K562 (cell line): ENCODE measurements around the gene MRM2. TPM values are rescaled to one million over a fixed set of nuclear protein-coding genes. Genes with fewer than 3 reads are reported as not detected.

ENCODE experiments used
- FOXO4 ChIP-seq: fragments of 450-650 bp; formaldehyde crosslinking; IDR thresholded peaks from 2 replicates; pipeline ENCODE4 v1.4.0; 2020; ENCODE audit warnings: mild to moderate bottlenecking, moderate library complexity
- NKRF ChIP-seq: fragments of 450-650 bp; IDR thresholded peaks from 2 replicates; pipeline ENCODE4 v1.6.1; 2016; ENCODE audit warnings: borderline replicate concordance
- NR0B1 ChIP-seq: fragments of 450-650 bp; IDR thresholded peaks from one replicate; pipeline ENCODE4 v1.6.1; 2018; ENCODE audit warnings: mild to moderate bottlenecking, moderate library complexity; ENCODE audit not compliant: partially characterized antibody
- NRF1 ChIP-seq, 2 experiments: fragments of 450-650 bp; IDR thresholded peaks in 1 of 2; conservative IDR thresholded peaks in 1 of 2; 2 replicates each; pipeline ENCODE4 v1.6.1; 2014; ENCODE audit warnings: mild to moderate bottlenecking in 2 of 2
- RBM17 ChIP-seq: fragments of 200-400 bp; formaldehyde crosslinking; IDR thresholded peaks from 2 replicates; pipeline ENCODE4 v1.6.1; 2017; ENCODE audit warnings: low read depth, mild to moderate bottlenecking, low read length, borderline replicate concordance
- SFPQ ChIP-seq: fragments of 200-400 bp; formaldehyde crosslinking; IDR thresholded peaks from 2 replicates; pipeline ENCODE4 v1.6.1; 2017; ENCODE audit warnings: mild to moderate bottlenecking, low read depth, low read length, moderate library complexity
- SRF ChIP-seq, 2 experiments: fragments of 250-450, 450-650 bp in 1 of 2; sonication (Bioruptor Pico) in 1 of 2; sonication (generic) in 1 of 2; formaldehyde crosslinking; IDR thresholded peaks; 2 replicates each; pipeline versions ENCODE4 v1.5.0 to v1.5.1; 2020 to 2022; ENCODE audit warnings: mild to moderate bottlenecking in 1 of 2, missing genetic modification reagents in 1 of 2
- ZFP30 ChIP-seq: fragments of 250-450 bp; sonication (Bioruptor Pico); IDR thresholded peaks from 2 replicates; pipeline ENCODE4 v1.8.0; 2022; ENCODE audit warnings: moderate library complexity, mild to moderate bottlenecking, inconsistent platforms, borderline replicate concordance
- ZMIZ1 ChIP-seq, 2 experiments: fragments of 150-350 bp in 1 of 2; IDR thresholded peaks; 2 replicates each; pipeline ENCODE4 v1.6.1; 2012 to 2016; ENCODE audit warnings: low read depth in 2 of 2, low read length in 2 of 2, mild to moderate bottlenecking in 1 of 2, moderate library complexity in 1 of 2
- ZNF592 ChIP-seq: fragments of 450-650 bp; IDR thresholded peaks from 2 replicates; pipeline ENCODE4 v1.6.1; 2017; ENCODE audit warnings: antibody characterized with exemption, mild to moderate bottlenecking
- polyA plus RNA-seq, 8 experiments: library from polyadenylated mRNA; depleted of rRNA in 4 of 8; stranded (reverse) in 5 of 8; unstranded in 3 of 8; fragments of >200 nt; fragmentation: Nextera tagmentation in 2 of 8; fragmentation: Illumina TruSeq in 1 of 8; extraction: Ambion mirVana in 2 of 8; extraction: Trizol in 1 of 8; gene quantifications; 2 replicates each; pipeline versions ENCODE4 v1.2.1 to v1.2.3, GENCODE V29; 2011 to 2014; ENCODE audit warnings: inconsistent platforms in 1 of 8, missing spikeins in 1 of 8
- total RNA-seq, 7 experiments: library from RNA; depleted of rRNA in 6 of 7; stranded (reverse); fragments of >200 nt in 6 of 7; fragmentation: Illumina TruSeq in 2 of 7; extraction: Trizol in 2 of 7; gene quantifications; 2 replicates each; pipeline versions ENCODE4 v1.2.1 to v1.2.3, GENCODE V29; 2011 to 2021; ENCODE audit warnings: low replicate concordance in 1 of 7

Gene MRM2
- total and polyA plus RNA-seq, 9 of the 15 experiments (the other 6 are each of a cell fraction or from before 2014, with no cell fraction given): 32.4 to 116 (median 50.5) TPM

- TF ChIP-seq ZMIZ1 (IDR thresholded peaks at IDR 0.05; ENCODE audit: low read depth in 2 of 2, low read length in 2 of 2): peak in 1 of 2 experiments; percentile 13; a peak in 1 of 4 replicates
- TF ChIP-seq NKRF: no peak
- TF ChIP-seq RBM17: no peak
- TF ChIP-seq SRF (CRISPR knock-in tag; IDR thresholded peaks at IDR 0.05): no peak
- no peak for TF ChIP-seq NRF1 (conservative IDR thresholded peaks at IDR 0.05 in 1 of 2, IDR thresholded peaks at IDR 0.05 in 1 of 2)
- no peak for TF ChIP-seq NR0B1
- no peak for TF ChIP-seq ZFP30
- no peak for TF ChIP-seq FOXO4 (CRISPR knock-in tag)
- TF ChIP-seq SFPQ: no peak
- TF ChIP-seq ZNF592: no peak
Measured at GRCh38 chr7:2282185-2282751, 40.3 kb upstream of the MRM2 start (continued).
